ENCODE measurements around the gene SLC35F5. TPM values are rescaled to one million over a fixed set of nuclear protein-coding genes. Genes with fewer than 3 reads are reported as not detected.
"Not testable (repeated sequence)": the region's sequence is repeated elsewhere in the genome, so short reads cannot be mapped to it uniquely, and the experiment has no call there.

SLC35F5 gene
- total and polyA plus RNA-seq, 7 donors, result 11.6 to 59.7 (median 54.2) TPM

DNA sequence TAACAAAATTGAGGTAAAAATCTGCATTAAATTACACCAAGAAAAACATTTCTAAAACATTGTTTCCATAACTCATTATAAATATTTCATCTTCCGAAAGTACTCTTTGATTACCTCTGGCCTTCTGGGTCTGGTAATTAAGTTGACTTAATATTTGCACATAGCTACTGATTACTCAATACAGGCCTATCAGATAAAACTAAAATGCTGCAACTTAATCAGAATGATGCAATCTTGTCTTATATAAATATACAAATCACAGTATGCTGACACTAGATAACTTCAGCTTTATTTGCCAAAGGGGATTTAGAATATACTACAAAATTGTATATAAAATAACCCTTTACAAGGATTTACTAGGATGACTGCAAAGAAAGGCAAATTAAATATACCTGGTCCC is 49.3 kb downstream of the SLC35F5 start:
- Histone ChIP-seq H3K27me3 (no peaks in the 10 kb centered on the region), H3K27ac (no peak overlapping the region), H3K4me1 (no peaks in the 10 kb centered on the region), H3K9me3 (no peaks in the 10 kb centered on the region), H3K4me3 (no peak overlapping the region), H3K36me3 (peaks cover 0 to 22% (median 3%) of the 10 kb centered on the region in 4 donors)
- no peak for DNase-seq
- TF ChIP-seq POLR2A (IDR thresholded peaks at IDR 0.05) (no peak), POLR2AphosphoS5 (IDR thresholded peaks at IDR 0.05) (no peak)
- TF ChIP-seq, protein P1, sequence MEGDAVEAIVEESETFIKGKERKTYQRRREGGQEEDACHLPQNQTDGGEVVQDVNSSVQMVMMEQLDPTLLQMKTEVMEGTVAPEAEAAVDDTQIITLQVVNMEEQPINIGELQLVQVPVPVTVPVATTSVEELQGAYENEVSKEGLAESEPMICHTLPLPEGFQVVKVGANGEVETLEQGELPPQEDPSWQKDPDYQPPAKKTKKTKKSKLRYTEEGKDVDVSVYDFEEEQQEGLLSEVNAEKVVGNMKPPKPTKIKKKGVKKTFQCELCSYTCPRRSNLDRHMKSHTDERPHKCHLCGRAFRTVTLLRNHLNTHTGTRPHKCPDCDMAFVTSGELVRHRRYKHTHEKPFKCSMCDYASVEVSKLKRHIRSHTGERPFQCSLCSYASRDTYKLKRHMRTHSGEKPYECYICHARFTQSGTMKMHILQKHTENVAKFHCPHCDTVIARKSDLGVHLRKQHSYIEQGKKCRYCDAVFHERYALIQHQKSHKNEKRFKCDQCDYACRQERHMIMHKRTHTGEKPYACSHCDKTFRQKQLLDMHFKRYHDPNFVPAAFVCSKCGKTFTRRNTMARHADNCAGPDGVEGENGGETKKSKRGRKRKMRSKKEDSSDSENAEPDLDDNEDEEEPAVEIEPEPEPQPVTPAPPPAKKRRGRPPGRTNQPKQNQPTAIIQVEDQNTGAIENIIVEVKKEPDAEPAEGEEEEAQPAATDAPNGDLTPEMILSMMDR (IDR thresholded peaks at IDR 0.05), result no peak
- intact Hi-C loops (cut with DNase I), result no loop called here
- WGBS, 2 donors, result 17 to 33% methylated on average over 1 of the region's 1 CpG

DNA sequence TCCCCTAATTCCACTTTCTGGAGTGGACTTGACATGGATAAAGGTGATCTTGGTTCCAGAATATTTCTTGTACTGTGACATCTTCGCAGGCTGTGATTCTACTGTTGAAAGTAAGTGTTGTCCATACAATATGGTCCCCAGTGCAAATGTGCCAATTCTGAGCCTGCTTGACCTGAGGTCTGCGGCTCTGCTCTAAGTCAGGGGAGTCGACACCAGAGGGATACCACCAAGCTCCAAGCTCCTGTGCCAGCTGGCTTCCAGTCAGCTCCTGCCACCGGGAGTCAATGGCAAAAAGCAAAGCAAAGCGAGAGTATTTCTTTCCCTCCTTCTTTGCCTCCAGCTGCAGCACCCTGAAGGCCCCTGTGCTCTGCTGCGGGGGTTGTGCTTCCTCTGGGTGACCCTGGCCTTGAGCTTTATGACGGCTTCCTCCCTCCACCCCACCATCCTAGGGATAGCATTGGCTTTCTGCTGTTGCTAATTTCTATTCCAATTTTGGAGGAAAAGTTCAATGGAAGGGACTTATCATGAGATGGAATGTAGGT is 50.4 kb downstream of the SLC35F5 start:
- H3K4me3 ChIP-seq, result no peak overlapping the region
- intact Hi-C loops (cut with DNase I), result no loop called here
- peaks cover 0 to 12% (median 3%) of the 10 kb centered on the region in 4 donors for H3K36me3 ChIP-seq
- no peaks in the 10 kb centered on the region for H3K9me3 ChIP-seq
- H3K27me3 ChIP-seq, result no peaks in the 10 kb centered on the region
- no peak for DNase-seq
- H3K4me1 ChIP-seq, result no peaks in the 10 kb centered on the region
- whole genome bisulfite sequencing, 2 donors, result 77 to 80% methylated on average over 7 of the region's 7 CpGs
- TF ChIP-seq POLR2A (IDR thresholded peaks at IDR 0.05), result no peak
- no peak for TF ChIP-seq POLR2AphosphoS5 (IDR thresholded peaks at IDR 0.05)
- TF ChIP-seq, protein P1 (IDR thresholded peaks at IDR 0.05), result no peak
- H3K27ac ChIP-seq, result no peak overlapping the region

DNA sequence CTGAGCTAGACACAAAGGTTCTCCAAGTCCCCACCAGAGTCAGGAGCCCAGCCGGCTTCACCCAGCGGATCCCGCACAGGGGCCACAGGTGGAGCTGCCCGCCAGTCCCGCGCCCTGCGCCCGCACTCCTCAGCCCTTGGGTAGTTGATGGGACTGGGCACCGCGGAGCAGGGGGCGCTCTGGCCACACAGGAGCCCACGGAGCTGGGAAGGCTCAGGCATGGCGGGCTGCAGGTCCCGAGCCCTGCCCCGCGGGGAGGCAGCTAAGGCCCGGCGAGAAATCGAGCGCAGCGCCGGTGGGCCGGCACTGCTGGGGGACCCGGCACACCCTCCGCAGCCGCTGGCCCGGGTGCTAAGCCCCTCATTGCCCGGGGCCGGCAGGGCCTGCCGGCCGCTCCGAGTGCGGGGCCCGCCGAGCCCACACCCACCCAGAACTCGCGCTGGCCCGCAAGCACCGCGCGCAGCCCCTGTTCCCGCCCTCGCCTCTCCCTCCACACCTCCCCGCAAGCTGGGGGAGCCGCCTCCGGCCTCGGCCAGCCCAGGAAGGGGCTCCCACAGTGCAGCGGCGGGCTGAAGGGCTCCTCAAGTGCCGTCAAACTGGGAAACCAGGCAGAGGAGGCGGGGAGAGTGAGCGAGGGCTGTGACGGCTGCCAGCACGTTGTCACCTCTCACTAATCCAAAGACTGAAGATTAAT is 52.0 kb downstream of the SLC35F5 start:
- 91 to 95% methylated on average over 54 of the region's 54 CpGs for WGBS, 2 donors
- H3K4me1 ChIP-seq; H3K27me3 ChIP-seq; H3K4me3 ChIP-seq; H3K9me3 ChIP-seq; intact Hi-C loops (cut with DNase I); H3K27ac ChIP-seq; DNase-seq; H3K36me3 ChIP-seq: not testable (repeated sequence)

DNA sequence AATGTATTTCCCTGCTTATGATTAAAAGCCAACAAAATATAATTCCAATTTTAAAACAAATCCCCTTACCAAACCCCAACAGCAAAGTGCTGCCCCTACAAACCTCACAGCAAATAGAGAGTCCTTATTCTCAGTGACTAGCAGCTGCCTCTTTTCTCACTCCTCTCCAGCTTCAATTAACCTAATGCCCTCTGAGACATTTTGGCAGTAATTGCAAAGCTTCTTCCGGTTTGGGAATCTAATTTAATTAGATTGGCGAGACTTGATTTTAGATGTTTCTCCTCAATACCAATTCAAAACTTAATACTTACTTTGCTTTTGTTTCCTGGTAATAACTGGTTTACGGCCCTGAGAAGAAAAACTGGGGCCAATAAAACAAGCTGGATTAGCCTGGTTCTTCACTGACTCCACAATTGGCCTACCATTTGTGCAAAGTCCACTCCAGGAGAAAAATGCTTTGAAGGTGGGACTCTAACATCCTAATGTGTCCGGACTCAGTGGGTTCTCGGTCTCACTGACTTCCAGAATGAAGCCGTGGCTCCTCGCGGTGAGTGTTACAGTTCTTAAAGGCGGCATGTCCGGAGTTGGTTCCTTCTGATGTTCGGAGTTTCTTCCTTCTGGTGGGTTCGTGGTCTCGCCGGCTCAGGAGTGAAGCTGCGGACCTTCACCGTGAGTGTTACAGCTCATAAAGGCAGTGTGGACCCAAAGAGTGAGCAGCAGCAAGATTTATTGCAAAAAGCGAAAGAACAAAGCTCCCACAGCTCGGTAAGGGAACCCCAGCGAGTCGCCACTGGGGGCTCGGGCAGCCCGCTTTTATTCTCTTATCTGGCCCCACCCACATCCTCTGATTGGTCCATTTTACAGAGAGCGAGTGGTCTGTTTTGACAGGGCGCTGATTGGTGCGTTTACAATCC is 52.8 kb downstream of the SLC35F5 start:
- DNase-seq, result no peak
- TF ChIP-seq POLR2AphosphoS5 (IDR thresholded peaks at IDR 0.05), result no peak
- no peak for TF ChIP-seq POLR2A (IDR thresholded peaks at IDR 0.05)
- TF ChIP-seq EP300 (IDR thresholded peaks at IDR 0.05), result no peak
- TF ChIP-seq, protein P1 (IDR thresholded peaks at IDR 0.05), result no peak
- WGBS, 2 donors, result 19 to 84% methylated on average over 25 of the region's 25 CpGs
- intact Hi-C loops (cut with DNase I), result no loop called here
- Histone ChIP-seq H3K9me3 (no peaks in the 10 kb centered on the region), H3K27ac (no peak overlapping the region), H3K4me3 (no peak overlapping the region), H3K36me3 (peaks cover 0 to 6% (median 1%) of the 10 kb centered on the region in 4 donors), H3K4me1 (no peaks in the 10 kb centered on the region), H3K27me3 (no peaks in the 10 kb centered on the region)

DNA sequence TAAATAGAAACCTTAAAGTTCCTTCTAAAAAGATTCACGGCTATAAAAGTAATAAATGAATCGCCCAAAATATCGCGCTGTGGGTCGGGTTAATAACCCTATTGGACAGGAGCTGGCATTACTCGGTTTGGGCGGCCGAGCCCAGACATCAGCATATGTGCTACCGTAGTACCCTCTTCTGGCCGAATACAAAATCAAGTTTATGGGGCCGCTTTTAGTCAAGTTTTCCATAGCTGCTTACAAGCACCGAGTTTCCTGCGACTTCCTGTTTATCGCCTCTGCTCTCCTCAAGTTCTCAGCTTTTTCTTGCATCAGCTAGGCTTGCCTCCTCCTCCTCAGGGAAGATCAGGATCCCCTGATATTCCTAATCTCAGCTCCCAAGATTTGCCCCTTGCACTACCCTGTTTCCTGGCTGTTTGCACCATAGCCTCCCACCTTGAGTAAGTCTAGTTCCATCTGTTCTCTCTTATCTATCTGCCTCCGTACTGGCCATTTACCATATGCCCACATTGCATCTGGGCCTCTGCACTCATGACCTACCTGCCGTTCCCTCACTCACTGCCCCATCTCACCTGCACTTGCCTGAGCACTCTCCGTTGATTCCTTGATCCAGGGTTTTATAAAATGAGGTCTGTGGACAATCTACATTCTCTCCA is 56.1 kb downstream of the SLC35F5 start:
- Histone ChIP-seq H3K9me3 (no peaks in the 10 kb centered on the region), H3K27ac (no peak overlapping the region), H3K4me1 (no peaks in the 10 kb centered on the region), H3K27me3 (no peaks in the 10 kb centered on the region), H3K36me3 (peaks cover 0 to 6% (median 1%) of the 10 kb centered on the region in 4 donors), H3K4me3 (no peak overlapping the region)
- 47 to 78% methylated on average over 17 of the region's 17 CpGs for WGBS, 2 donors
- DNase-seq, result no peak
- TF ChIP-seq POLR2AphosphoS5 (IDR thresholded peaks at IDR 0.05), result no peak
- intact Hi-C loops (cut with DNase I), result no loop called here

All from sigmoid colon (tissue), 7 donors.